PC-9 (cell line): ENCODE measurements around the gene SRSF6.

Experiments
- EZH2 ChIP-seq: fragments of 200-600 bp; sonication (generic); IDR thresholded peaks from 2 replicates; pipeline ENCODE4 v1.8.0; 2017; ENCODE audit warnings: antibody characterized with exemption, low read depth
- TF ChIP-seq, protein P1 (sequence below): fragments of 200-600 bp; sonication (generic); conservative IDR thresholded peaks from 2 replicates; pipeline ENCODE4 v1.6.1; 2017; ENCODE audit warnings: mixed run types, antibody characterized with exemption, mild to moderate bottlenecking, moderate library complexity

DNA sequence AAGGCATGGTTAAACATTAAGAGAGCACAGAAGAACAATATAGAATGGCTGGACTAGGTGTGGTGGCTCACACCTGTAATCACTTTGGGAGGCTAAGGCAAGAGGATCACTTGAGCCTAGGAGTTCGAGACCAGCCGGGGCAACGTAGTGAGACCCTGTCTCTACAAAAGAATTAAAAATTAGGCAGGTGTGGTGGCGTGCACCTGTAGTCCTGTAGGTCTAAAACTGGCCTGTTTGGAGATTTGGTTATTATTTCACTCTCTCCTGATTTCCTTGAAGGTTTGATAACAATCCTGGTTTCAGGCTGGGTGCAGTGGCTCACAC is 15.6 kb downstream of the SRSF6 start:
- TF ChIP-seq, protein P1, sequence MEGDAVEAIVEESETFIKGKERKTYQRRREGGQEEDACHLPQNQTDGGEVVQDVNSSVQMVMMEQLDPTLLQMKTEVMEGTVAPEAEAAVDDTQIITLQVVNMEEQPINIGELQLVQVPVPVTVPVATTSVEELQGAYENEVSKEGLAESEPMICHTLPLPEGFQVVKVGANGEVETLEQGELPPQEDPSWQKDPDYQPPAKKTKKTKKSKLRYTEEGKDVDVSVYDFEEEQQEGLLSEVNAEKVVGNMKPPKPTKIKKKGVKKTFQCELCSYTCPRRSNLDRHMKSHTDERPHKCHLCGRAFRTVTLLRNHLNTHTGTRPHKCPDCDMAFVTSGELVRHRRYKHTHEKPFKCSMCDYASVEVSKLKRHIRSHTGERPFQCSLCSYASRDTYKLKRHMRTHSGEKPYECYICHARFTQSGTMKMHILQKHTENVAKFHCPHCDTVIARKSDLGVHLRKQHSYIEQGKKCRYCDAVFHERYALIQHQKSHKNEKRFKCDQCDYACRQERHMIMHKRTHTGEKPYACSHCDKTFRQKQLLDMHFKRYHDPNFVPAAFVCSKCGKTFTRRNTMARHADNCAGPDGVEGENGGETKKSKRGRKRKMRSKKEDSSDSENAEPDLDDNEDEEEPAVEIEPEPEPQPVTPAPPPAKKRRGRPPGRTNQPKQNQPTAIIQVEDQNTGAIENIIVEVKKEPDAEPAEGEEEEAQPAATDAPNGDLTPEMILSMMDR: no peak
- no peak for TF ChIP-seq EZH2
